ENCODE data around the gene RNF115.
A peak's percentile ranks its signal among the peaks of the same experiment; 100 is the strongest.
"Not testable (repeated sequence)": the region's sequence is repeated elsewhere in the genome, so short reads cannot be mapped to it uniquely, and the experiment has no call there.

RNF115 gene

DNA sequence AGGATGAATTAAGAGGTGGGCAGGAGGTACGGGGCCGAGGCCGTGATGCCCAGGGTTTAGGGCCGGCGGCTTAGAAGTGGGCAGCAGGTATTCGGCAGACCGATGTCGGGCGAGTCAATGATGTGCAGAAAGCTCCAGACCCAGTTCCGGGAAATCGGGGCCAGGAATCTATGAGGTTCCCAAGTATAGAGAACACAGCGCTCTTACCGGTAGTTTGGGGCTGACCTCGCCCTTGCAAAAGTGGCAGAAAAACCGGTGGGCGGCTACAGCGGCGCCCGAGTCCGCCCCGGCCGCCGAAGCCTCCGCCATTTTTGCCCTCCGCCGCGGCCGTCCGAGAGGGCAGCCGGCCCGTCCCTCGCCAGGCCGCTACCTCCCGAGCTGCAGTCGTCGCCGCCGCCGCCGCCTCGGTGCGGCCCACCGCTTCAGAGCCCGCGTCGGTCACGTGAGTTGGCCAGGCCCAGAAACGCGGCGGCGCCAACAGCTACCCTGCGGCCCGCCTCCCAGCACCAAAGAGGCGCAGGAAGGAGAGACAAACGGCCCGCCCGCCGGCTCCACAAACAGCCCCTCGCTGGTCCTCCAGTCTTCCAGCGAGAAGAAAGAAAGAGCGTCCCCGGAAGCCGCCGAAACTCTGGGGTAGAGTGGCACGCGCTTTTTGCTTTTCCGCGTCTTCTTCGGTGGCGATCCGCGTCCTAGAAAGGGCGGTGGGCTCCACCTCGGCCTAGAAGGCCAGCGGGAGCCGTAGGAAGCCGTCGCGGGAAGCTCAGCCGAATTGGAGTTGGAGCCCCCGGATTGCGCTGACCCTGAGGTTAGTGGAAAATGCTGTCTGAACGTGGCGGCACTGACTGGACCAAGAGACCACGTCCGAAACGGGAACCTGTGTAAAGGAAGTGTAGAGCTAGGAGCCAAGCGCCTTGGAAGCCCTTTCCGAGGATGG, at the start of gene RNF115, which contains the start of gene POLR3C:
RNF115 (minus strand) TSS at position 531 of the 934 bp plus-strand sequence; CDS start at position 309, 222 bp downstream.
POLR3C (plus strand) TSS at position 636 of the 934 bp plus-strand sequence. CDS start 1,577 bp downstream, outside the sequence.
- peak; percentile 91 for DNase-seq

DNA sequence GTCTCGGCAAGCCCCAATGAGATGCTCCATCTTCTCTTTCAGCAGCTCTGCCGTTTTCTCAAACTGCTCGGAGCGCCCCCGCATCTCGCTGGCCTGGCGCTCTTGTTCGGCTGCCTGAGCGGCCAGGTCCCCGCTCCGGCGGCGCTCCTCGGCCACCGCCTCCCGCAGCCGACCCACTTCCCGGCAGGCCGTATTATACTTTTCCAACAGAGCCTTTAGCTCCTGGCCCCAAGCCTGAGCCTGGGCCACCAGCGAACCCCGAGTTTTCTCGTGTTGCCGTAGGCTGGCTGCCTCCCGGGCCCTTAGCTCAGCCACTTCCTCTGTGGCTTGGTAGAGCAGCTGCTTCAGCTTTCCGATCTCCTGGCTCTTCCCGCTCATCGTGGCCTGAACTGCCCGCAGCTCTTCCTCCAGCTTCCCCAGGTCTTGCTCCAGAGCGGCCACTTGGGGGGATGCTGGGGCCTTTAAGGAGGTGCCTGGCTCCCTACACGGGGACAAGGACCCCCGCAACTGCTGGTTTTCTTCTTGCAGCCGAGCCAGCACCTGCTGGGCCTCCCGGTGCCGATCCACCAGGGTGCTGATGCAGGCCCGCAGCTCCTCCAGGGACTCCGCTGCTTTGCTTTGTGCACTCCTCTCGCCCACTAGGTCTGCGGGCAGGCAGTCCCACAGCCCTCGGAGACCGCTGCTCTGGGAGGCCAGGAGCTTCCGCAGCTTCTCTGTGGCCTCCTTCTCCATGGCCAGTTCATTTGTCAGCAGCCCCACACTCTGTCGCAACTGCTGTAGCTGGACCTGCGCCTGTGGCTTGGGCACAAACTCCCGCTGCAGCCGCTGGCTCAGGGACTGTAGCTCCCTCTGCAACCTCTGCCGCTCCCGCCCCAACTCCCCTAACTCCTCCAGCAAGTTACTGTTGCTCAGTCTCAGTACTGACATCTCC, 48.4 kb upstream of the RNF115 start:
- no peak for DNase-seq

- DNase-seq = no peak
Observed at GRCh38 chr1:145868232-145868631, 44.3 kb upstream of the RNF115 start.

DNA sequence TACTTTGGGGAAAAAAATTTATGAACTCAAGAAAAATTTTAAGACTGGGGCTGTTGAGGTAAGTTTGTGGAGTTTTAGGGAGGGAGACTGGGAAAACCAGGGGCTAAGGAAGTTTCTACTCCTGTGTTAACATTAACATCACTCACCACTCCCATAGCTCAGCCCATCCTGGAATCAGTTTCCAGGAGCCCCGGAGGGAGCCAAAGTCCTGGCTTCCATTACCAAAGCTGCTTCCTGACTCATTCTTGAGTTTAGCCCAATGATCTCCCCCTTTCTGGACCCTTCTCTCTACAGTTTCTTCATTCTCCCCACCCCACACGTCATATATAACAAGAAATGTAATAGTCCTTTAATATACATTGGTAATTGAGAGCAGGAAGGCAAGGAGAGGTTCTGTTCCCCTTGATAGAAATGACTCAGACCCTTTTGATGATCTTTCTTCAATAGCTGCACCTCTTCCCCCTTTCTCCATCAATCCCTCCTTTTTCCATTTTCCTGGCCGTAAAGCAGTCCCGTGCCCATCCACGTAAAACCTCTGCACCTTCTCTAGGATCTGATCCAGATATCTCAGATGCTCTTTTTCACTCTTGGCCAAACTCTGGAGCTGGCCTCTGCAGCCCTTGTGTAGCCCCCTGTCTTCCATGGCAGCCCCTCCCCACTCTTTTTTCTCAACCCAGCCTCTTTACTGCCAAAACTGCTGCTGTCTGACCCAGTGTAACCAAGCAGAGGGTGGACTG, 39.6 kb upstream of the RNF115 start:
- no peak for DNase-seq

GRCh38 chr1:145859491-145860023, 35.7 kb upstream of the RNF115 start:
- DNase-seq = peak; percentile 87

DNA sequence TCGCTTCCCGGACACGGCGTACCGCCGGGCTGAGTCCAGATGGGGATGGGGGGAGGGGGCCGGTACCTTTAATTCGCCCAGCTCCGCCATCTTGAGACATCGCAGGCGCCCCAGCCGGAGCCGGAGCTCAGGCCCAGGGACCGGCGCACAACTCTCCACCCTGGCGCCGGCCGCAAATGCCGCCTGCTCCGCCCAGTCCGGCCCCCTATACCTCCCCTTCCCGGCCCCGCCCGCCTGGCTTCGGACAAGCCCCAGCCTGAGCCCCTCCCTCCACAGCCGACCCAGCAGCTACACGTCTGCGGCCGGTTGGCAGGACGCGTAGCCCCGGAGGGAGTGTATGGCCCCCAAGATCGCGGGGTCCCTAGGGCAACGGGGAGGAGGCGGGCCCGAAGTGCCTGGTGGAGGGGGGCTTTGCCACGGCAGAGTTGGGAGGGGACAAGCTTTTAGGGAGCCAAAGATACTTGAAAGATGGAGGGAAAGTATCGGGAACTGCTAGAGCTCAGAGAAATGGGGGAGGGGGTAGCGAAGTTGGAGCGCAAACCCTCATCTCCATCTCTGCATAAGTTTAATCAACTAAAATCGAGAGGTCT, 35.1 kb upstream of the RNF115 start, which contains the start of gene PIAS3:
PIAS3 (minus strand) TSS at position 181 of the 590 bp plus-strand sequence; CDS start at position 90, 91 bp downstream.
- DNase-seq = peak; percentile 91

DNA sequence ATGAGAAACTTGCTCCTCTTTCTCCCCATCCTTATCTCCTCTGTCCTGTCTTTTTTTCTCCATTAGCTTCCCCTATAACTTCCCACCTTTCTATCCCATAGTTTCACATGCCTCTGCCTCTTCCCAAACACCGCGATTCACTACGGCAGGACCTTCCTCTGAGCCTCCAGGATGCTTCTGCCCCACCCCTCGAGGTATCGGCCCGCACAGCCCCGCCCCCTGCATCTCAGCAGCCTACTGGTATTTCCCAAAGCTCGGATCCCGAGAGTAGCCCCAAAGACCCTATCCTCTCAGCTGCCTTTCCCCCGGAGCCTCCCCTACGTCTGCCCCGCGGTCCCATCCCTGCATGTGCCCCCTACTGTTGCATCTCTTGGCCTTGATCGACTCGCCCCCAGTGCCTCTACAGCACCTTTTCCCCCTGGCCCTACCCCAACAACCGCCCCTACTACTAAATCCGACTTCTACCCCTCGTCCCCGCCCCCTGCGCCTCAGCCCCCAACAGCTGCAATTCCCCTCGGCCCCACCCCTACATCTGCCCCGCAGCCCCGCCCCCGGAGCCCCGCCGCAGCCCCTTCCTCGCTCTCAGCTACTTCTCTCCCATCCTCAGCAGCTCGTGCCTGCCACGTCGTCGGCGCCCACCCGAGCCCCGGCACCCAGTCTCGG, 34.5 kb upstream of the RNF115 start:
- peak; percentile 25 for DNase-seq

DNA sequence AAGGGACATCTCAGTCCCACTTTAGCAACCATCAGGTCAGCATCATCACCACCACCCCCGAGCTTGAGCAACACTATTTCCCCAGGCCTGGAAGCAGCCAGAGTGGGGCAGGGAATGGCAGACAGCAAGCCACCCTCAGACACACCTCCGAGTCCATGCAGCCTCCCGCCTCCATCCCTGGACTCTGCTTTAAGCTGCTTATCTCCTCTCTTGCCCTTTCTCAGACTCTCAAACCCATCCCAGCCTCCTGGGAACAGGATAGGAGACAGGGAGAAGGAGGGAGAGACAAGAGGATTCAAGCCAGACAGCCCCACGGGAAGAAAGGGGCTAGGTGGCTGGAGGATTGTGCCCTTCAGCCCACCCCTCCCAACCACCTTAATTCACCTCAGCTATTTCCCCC, 33.3 kb upstream of the RNF115 start:
- DNase-seq = no peak

DNA sequence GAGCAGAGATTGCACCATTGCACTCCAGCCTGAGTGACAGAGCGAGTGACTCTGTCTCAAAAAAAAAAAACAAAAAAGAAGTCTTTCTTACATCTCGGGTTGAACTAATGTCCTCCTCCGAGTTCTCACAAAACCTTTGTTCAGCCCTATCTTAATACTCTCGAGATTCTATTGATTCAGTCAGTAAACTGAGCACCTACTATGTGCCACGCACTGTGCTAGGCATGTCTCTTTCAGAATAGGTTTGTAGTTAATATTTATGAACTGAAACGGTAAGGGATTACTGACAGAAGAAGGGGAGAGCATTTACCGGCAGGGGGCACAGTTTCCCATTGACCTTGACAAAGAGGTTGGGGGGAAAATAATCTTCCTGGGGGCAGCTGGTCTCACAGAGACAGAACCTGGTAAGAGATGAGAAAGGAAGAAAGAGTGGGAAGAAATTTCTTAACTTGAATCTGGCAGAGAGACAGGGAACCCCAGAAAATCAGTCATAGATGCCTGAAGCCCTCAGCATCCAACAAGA, 31.6 kb upstream of the RNF115 start:
- DNase-seq = no peak

GRCh38 chr1:145849356-145850160, 25.7 kb upstream of the RNF115 start:
- peak; percentile 91 for DNase-seq

DNA sequence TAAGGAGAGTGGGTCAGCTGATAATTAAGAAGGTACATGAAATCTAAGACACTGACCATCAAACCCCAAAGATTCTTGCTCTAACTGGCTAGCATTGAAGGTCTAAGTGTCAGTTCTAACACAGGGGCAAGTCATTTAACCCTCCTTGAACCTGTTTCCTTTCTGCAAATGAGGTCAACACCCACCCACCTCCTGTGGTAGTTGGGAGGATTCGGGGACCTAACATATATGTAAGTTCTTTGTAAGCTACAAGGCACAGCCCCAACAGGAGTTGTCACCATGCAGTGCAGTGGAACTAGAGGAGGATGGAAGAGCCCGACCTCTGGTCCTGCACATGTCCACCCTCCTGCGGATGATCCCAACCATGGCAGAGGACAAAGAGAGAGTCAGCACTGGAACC, 23.9 kb upstream of the RNF115 start:
- no peak for DNase-seq

DNA sequence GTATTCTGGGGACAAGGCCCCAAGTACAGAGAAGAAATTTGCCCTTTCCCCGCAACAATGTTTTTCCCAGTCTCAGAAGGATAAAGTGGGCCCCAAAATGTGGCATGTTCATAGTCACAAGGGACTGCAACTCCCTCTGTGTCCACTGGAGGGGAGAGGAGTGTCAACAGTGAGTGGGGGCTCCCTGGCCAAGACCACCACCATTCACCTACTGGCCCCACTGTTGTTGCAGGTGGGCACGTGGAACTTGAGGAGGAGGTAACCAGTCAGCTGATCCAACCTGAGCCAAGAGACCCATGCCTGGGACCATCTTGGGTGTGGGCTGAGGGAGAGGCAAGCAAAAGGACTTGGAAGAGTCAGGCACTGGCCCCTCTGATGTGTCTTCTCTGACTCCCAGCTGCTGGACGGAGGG, 22.3 kb upstream of the RNF115 start:
- no peak for DNase-seq

DNA sequence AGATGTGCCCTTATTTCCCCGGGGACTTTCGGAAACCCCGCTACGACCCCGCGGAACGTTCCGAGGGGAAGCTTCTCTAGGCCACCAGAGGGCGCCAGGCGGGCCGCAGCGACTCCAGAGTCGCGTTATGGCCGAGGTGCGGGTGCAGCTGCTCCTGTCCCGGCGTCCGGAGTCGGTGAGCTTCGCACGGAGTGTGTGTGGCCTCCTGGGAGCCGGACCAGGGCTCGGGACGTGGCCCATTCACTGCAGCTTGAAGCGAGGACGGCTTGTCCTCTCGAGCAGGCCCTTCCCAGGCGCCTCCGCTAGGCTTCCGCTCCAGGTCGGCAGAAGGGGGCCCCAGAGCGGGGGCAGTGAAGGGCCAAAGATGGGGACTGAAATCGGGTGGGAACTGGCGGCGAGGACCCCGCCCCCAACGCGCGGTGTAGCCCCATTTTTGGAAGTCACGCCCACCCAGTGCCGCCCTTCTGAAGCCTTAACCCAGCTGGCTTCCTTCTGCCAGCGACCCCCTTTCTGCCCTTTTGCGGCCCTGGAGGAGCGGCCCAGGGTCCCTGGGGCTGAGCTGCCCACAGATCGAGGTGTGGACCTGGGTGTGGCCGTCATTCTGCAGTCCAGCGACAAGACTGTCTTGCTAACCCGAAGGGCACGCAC, 21.7 kb upstream of the RNF115 start, which contains the start of gene NUDT17:
NUDT17 (plus strand) TSS at position 117 of the 648 bp plus-strand sequence; CDS start at position 128, 11 bp downstream.
- DNase-seq = peak; percentile 60

DNA sequence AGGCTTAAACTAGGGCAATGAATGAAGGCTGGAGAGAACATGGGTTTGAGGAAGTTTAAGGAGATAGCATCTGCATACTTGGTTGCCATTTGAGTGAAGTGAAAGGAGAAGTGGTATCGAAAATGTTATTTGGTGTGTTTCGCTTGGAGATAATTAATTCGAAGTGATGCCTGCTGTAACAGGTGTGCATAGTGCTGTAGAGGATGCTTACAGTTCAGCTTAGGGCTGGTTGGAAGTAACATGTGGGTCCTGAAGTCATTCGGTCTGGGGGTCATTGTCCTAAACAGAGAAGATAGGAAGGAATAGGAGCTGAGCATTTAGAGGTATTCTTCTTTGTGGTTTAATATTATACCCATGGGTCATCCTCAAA, 21.2 kb upstream of the RNF115 start:
- DNase-seq = no peak

DNA sequence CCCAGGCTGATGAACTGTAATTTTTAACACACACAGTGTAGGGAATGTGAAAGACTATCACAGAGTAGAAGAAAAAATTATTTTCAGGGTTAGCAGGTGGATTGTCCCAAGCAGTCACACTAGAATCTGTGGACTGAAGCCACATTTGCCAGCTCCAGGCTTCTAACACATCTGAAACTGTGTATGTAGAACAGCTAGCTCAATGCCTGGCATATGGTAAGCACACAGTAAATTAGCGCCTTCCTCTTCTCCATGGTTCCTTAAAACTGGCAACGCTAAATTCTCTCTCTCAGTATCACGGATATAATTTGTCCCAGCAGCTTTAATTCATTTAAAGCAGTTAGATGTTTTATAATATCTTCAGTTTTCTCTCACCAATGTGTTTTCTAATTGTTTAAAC, 19.1 kb upstream of the RNF115 start:
- no peak for DNase-seq

- DNase-seq = no peak
Observed at GRCh38 chr1:145837656-145838055, 13.8 kb upstream of the RNF115 start.

DNA sequence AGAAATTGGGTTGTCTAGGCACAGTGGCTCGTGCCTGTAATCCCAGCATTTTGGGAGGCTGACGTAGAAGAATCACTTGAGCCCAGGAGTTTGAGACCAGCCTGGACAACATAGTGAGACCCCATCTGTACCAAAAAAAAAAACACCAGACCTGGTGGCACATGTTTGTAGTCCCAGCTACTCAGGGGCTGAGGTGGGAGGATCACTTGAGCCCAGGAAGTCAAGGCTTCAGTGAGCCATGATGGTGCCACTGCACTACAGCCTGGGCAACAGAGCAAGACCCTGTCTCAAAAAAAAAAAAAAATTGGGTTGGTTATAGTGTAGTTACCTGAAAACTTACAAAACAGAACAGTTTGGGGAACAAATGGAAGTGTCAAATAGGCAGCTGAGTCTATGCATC, 6.9 kb upstream of the RNF115 start:
- not testable (repeated sequence) for DNase-seq

DNA sequence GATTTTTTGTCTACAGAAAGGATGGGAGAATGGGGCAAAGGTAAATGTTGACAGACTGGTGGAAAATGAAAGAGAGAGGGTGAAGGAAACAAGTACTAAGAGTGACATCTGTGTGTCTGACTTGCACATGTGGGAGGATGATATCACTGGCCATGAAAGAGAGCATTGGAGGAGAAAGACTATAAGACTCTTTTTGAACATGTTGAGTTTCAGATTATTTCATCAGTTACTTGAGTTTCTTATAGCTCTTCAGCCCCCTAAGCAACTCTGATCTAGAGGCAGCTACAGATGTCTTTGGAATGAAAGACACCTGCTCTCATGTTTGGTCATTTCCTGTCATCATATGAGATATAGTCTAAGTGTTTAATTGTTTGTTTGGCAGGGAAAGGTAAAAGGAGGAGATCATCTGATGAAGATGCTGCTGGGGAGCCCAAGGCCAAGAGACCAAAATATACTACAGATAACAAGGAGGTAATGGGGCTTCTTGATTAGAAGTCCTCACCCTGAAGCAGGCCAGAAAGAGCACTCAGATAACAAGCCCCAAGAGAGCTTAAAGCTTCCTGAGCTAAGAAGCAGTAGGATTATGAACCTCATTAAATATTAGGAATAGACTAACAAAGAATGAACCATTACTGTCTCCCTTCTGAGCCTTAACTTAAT, 4.6 kb upstream of the RNF115 start:
- no peak for DNase-seq

GRCh38 chr1:145827966-145828365, 4.1 kb upstream of the RNF115 start:
- no peak for DNase-seq
